PFSK-1 (cell line): ENCODE results near the gene GLRX5.

Experiments
- FOXP2 ChIP-seq: optimal IDR thresholded peaks from 2 replicates; pipeline ENCODE3; 2011; ENCODE audit warnings: borderline replicate concordance, control low read depth, inconsistent platforms; ENCODE audit not compliant: insufficient read depth; ENCODE audit errors: extremely low read length, extremely low read depth
- POLR2AphosphoS5 ChIP-seq: IDR thresholded peaks from 2 replicates; pipeline ENCODE4 v1.6.1; 2012; ENCODE audit warnings: low read depth, mild to moderate bottlenecking, control low read depth, low read length, moderate library complexity
- REST ChIP-seq, 2 experiments: IDR thresholded peaks; 2 replicates each; pipeline versions ENCODE4 v1.6.1 to v1.8.0; 2011 to 2012; ENCODE audit warnings: low read depth in 2 of 2, low read length in 2 of 2, control low read depth in 1 of 2, inconsistent platforms in 1 of 2, mild to moderate bottlenecking in 1 of 2, moderate library complexity in 1 of 2; ENCODE audit not compliant: insufficient read depth in 1 of 2
- SIN3A ChIP-seq: IDR thresholded peaks from 2 replicates; pipeline ENCODE4 v1.6.1; 2012; ENCODE audit warnings: mild to moderate bottlenecking, low read length, moderate library complexity, borderline replicate concordance; ENCODE audit not compliant: insufficient read depth
- TAF1 ChIP-seq: IDR thresholded peaks from 2 replicates; pipeline ENCODE4 v1.6.1; 2012; ENCODE audit warnings: low read length, control low read depth, borderline replicate concordance; ENCODE audit not compliant: insufficient read depth

Gene GLRX5

GRCh38 chr14:95503365-95504134 lies 31.3 kb upstream of the GLRX5 start:
- no peak for TF ChIP-seq POLR2AphosphoS5
- no peak for TF ChIP-seq TAF1
- TF ChIP-seq REST (IDR thresholded peaks at IDR 0.05; ENCODE audit: insufficient read depth in 1 of 2, low read depth in 2 of 2, low read length in 2 of 2), result no peak
- TF ChIP-seq SIN3A, result no peak
- TF ChIP-seq FOXP2, result no peak

GRCh38 chr14:95504135-95505029 lies 30.5 kb upstream of the GLRX5 start:
- TF ChIP-seq FOXP2 (no peak), REST (IDR thresholded peaks at IDR 0.05; ENCODE audit: insufficient read depth in 1 of 2, low read depth in 2 of 2, low read length in 2 of 2) (no peak), SIN3A (no peak), TAF1 (no peak), POLR2AphosphoS5 (no peak)

GRCh38 chr14:95505030-95505589 lies 29.7 kb upstream of the GLRX5 start:
- no peak for TF ChIP-seq FOXP2
- no peak for TF ChIP-seq POLR2AphosphoS5
- TF ChIP-seq SIN3A, result no peak
- no peak for TF ChIP-seq REST (IDR thresholded peaks at IDR 0.05; ENCODE audit: insufficient read depth in 1 of 2, low read depth in 2 of 2, low read length in 2 of 2)

GRCh38 chr14:95507174-95507573 lies 27.7 kb upstream of the GLRX5 start:
- TF ChIP-seq REST (IDR thresholded peaks at IDR 0.05; ENCODE audit: insufficient read depth in 1 of 2, low read depth in 2 of 2, low read length in 2 of 2) (0 out of 4 replicates have a peak, but pooled peaks of 1 of the 2 experiments have one; percentile 22), FOXP2 (peak; percentile 17), TAF1 (no peak)
